ENCODE results near the gene FER1L5.

The FER1L5 gene

GRCh38 chr2:96734880-96735583, 92.5 kb downstream of the FER1L5 start:
- TF ChIP-seq TAF1 (IDR thresholded peaks at IDR 0.05; ENCODE audit: low read depth) = no peak
- no peak for TF ChIP-seq FOXM1 (IDR thresholded peaks at IDR 0.05; ENCODE audit: borderline replicate concordance, low read depth)
- no peak for TF ChIP-seq EP300 (IDR thresholded peaks at IDR 0.05; ENCODE audit: borderline replicate concordance)
- TF ChIP-seq, protein P1, sequence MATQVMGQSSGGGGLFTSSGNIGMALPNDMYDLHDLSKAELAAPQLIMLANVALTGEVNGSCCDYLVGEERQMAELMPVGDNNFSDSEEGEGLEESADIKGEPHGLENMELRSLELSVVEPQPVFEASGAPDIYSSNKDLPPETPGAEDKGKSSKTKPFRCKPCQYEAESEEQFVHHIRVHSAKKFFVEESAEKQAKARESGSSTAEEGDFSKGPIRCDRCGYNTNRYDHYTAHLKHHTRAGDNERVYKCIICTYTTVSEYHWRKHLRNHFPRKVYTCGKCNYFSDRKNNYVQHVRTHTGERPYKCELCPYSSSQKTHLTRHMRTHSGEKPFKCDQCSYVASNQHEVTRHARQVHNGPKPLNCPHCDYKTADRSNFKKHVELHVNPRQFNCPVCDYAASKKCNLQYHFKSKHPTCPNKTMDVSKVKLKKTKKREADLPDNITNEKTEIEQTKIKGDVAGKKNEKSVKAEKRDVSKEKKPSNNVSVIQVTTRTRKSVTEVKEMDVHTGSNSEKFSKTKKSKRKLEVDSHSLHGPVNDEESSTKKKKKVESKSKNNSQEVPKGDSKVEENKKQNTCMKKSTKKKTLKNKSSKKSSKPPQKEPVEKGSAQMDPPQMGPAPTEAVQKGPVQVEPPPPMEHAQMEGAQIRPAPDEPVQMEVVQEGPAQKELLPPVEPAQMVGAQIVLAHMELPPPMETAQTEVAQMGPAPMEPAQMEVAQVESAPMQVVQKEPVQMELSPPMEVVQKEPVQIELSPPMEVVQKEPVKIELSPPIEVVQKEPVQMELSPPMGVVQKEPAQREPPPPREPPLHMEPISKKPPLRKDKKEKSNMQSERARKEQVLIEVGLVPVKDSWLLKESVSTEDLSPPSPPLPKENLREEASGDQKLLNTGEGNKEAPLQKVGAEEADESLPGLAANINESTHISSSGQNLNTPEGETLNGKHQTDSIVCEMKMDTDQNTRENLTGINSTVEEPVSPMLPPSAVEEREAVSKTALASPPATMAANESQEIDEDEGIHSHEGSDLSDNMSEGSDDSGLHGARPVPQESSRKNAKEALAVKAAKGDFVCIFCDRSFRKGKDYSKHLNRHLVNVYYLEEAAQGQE (IDR thresholded peaks at IDR 0.05; ENCODE audit: low read depth) = no peak
- TF ChIP-seq YY1 (IDR thresholded peaks at IDR 0.05; ENCODE audit: low read depth) = no peak
- TF ChIP-seq RAD21 (IDR thresholded peaks at IDR 0.05; ENCODE audit: low read depth) = no peak
- TF ChIP-seq TEAD4 (IDR thresholded peaks at IDR 0.05) = no peak
- no peak for TF ChIP-seq ZBTB7A (IDR thresholded peaks at IDR 0.05; ENCODE audit: low read depth)
- TF ChIP-seq, protein P2, sequence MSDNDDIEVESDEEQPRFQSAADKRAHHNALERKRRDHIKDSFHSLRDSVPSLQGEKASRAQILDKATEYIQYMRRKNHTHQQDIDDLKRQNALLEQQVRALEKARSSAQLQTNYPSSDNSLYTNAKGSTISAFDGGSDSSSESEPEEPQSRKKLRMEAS (IDR thresholded peaks at IDR 0.05) = no peak
- TF ChIP-seq, protein P3, sequence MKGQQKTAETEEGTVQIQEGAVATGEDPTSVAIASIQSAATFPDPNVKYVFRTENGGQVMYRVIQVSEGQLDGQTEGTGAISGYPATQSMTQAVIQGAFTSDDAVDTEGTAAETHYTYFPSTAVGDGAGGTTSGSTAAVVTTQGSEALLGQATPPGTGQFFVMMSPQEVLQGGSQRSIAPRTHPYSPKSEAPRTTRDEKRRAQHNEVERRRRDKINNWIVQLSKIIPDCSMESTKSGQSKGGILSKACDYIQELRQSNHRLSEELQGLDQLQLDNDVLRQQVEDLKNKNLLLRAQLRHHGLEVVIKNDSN (IDR thresholded peaks at IDR 0.05) = no peak
- TF ChIP-seq EGR1 (IDR thresholded peaks at IDR 0.05) = no peak
- no peak for TF ChIP-seq NFIC (IDR thresholded peaks at IDR 0.05)
- no peak for TF ChIP-seq CREB1 (IDR thresholded peaks at IDR 0.05; ENCODE audit: low read depth)

GRCh38 chr2:96737251-96737650, 94.7 kb downstream of the FER1L5 start:
- no peak for TF ChIP-seq NFIC (IDR thresholded peaks at IDR 0.05)
- TF ChIP-seq, protein P1 (IDR thresholded peaks at IDR 0.05; ENCODE audit: low read depth) = no peak
- TF ChIP-seq, protein P2 (IDR thresholded peaks at IDR 0.05) = no peak
- TF ChIP-seq FOXM1 (IDR thresholded peaks at IDR 0.05; ENCODE audit: borderline replicate concordance, low read depth) = no peak
- TF ChIP-seq CREB1 (IDR thresholded peaks at IDR 0.05; ENCODE audit: low read depth) = no peak
- TF ChIP-seq TEAD4 (IDR thresholded peaks at IDR 0.05) = no peak
- no peak for TF ChIP-seq CEBPB (IDR thresholded peaks at IDR 0.05)
- no peak for TF ChIP-seq TCF12 (IDR thresholded peaks at IDR 0.05; ENCODE audit: low read depth)
- no peak for TF ChIP-seq TAF1 (IDR thresholded peaks at IDR 0.05; ENCODE audit: low read depth)
- TF ChIP-seq ZBTB7A (IDR thresholded peaks at IDR 0.05; ENCODE audit: low read depth) = no peak
- TF ChIP-seq EP300 (IDR thresholded peaks at IDR 0.05; ENCODE audit: borderline replicate concordance) = no peak
- no peak for TF ChIP-seq EGR1 (IDR thresholded peaks at IDR 0.05)
- no peak for TF ChIP-seq YY1 (IDR thresholded peaks at IDR 0.05; ENCODE audit: low read depth)
- TF ChIP-seq, protein P3 (IDR thresholded peaks at IDR 0.05) = no peak
- no peak for TF ChIP-seq RAD21 (IDR thresholded peaks at IDR 0.05; ENCODE audit: low read depth)

DNA sequence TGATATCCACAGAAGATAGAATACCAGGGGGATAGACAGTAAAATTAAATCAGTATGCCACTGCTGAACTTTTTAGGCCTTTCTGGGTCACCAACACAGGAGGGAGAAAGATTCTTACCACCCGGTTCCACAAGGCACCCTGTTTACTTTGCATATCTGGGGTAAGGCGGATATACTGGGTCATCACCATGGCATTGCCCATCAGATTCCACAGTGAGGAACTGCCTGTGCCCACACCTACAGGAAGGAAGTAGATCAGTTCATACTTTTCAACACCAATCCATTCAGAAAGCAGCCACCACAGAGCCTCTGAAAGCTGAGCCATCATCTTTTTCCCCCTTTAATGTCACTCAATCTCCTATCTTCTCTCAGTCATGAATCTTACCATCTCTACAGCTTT, 95.3 kb downstream of the FER1L5 start:
- TF ChIP-seq EP300 (IDR thresholded peaks at IDR 0.05; ENCODE audit: borderline replicate concordance) (no peak), ZBTB7A (IDR thresholded peaks at IDR 0.05; ENCODE audit: low read depth) (no peak), TCF12 (IDR thresholded peaks at IDR 0.05; ENCODE audit: low read depth) (no peak), EGR1 (IDR thresholded peaks at IDR 0.05) (no peak), RAD21 (IDR thresholded peaks at IDR 0.05; ENCODE audit: low read depth) (no peak), CREB1 (IDR thresholded peaks at IDR 0.05; ENCODE audit: low read depth) (no peak), CEBPB (IDR thresholded peaks at IDR 0.05) (no peak), FOXM1 (IDR thresholded peaks at IDR 0.05; ENCODE audit: borderline replicate concordance, low read depth) (no peak), NFIC (IDR thresholded peaks at IDR 0.05) (no peak), TEAD4 (IDR thresholded peaks at IDR 0.05) (no peak), YY1 (IDR thresholded peaks at IDR 0.05; ENCODE audit: low read depth) (no peak)
- TF ChIP-seq, protein P2 (IDR thresholded peaks at IDR 0.05) = no peak

GRCh38 chr2:96739076-96739632, 96.6 kb downstream of the FER1L5 start:
- TF ChIP-seq EGR1 (IDR thresholded peaks at IDR 0.05) (no peak), FOXM1 (IDR thresholded peaks at IDR 0.05; ENCODE audit: borderline replicate concordance, low read depth) (no peak), TCF12 (IDR thresholded peaks at IDR 0.05; ENCODE audit: low read depth) (no peak), RAD21 (IDR thresholded peaks at IDR 0.05; ENCODE audit: low read depth) (no peak), ZBTB7A (IDR thresholded peaks at IDR 0.05; ENCODE audit: low read depth) (no peak), TEAD4 (IDR thresholded peaks at IDR 0.05) (no peak), YY1 (IDR thresholded peaks at IDR 0.05; ENCODE audit: low read depth) (no peak), CREB1 (IDR thresholded peaks at IDR 0.05; ENCODE audit: low read depth) (no peak)
